OCI-LY3 (cell line): Measurements from ENCODE around the gene EIF4E3.

Experiments used
- EZH2phosphoT487 ChIP-seq: fragments of 200-600 bp; shearing (Covaris generic); IDR thresholded peaks from 2 replicates; pipeline ENCODE4 v1.6.1; 2018; ENCODE audit warnings: antibody characterized with exemption, mixed run types, low read depth
- TF ChIP-seq, protein P1 (sequence below): fragments of 200-600, 300-600 bp; sonication (generic); IDR thresholded peaks from 2 replicates; pipeline ENCODE4 v1.5.1; 2014; ENCODE audit warnings: antibody characterized with exemption, low read length, low read depth

DNA sequence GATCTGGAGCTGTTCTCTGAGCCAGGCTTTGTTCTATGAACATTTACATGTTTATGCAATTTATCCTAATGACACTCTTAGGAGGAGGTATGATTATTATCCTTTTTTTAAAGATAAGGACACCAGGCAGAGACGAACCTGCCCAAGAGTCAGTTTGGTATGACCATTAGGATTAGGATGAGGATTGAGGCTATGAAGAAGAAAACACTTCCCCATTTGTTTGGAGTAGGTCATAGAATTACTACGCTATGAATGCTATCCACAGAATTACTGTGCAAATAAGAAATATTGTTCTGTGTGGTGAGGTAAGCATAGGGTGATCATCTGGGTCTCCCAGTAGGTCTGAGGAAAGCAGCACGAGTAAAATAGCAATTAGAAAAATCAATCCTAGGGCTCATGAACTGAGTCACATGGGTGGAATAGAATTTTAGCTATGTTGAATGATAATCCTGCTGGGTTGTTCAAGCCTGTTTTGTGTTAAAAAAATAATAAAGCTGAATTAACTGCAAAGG, 23.9 kb downstream of the EIF4E3 start:
- no peak for TF ChIP-seq EZH2phosphoT487
- TF ChIP-seq, protein P1, sequence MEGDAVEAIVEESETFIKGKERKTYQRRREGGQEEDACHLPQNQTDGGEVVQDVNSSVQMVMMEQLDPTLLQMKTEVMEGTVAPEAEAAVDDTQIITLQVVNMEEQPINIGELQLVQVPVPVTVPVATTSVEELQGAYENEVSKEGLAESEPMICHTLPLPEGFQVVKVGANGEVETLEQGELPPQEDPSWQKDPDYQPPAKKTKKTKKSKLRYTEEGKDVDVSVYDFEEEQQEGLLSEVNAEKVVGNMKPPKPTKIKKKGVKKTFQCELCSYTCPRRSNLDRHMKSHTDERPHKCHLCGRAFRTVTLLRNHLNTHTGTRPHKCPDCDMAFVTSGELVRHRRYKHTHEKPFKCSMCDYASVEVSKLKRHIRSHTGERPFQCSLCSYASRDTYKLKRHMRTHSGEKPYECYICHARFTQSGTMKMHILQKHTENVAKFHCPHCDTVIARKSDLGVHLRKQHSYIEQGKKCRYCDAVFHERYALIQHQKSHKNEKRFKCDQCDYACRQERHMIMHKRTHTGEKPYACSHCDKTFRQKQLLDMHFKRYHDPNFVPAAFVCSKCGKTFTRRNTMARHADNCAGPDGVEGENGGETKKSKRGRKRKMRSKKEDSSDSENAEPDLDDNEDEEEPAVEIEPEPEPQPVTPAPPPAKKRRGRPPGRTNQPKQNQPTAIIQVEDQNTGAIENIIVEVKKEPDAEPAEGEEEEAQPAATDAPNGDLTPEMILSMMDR: no peak
